Vagina (tissue), 2 donors: ENCODE data around the gene EYS.

Experiments used
- CTCF ChIP-seq, 3 experiments: fragments of 450-650 bp in 2 of 3; fragments of 200-600 bp in 1 of 3; sonication (generic) in 1 of 3; IDR thresholded peaks; one replicate each; pipeline ENCODE4 v1.5.1; 2017 to 2019; ENCODE audit warnings: antibody characterized with exemption in 3 of 3, mild to moderate bottlenecking in 2 of 3, moderate library complexity in 2 of 3
- POLR2A ChIP-seq, 2 donors: fragments of 450-650 bp; IDR thresholded peaks; one replicate each; pipeline ENCODE4 v1.6.1; 2017; ENCODE audit warnings: antibody characterized with exemption in 2 of 2, mild to moderate bottlenecking in 2 of 2, moderate library complexity in 2 of 2
- POLR2AphosphoS5 ChIP-seq, 2 donors: sonication (generic); formaldehyde crosslinking; IDR thresholded peaks; one replicate each; pipeline ENCODE4 v1.9.0; 2017; ENCODE audit warnings: antibody characterized with exemption in 2 of 2, mild to moderate bottlenecking in 2 of 2, low read depth in 1 of 2; ENCODE audit not compliant: insufficient read depth in 1 of 2

DNA sequence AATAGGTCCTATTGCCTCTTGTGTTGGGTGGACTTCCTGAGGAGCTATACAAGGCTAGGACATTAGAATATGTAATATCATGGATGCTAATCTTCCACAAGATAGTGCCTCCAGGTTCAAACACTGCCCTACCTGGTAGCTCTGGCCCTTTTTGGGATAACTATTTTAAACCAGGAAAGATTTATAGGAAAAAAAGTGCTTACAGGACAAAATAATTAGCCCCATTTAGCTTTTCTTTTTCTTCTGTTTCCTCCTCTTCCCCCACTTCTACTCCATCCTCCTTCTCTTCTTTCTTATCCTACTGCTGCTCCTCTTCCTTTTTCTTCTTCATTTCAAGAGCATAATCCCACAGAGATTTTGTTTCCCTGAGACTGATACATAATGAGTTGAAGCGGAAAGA, 1104.0 kb downstream of the EYS start:
- TF ChIP-seq POLR2AphosphoS5 (IDR thresholded peaks at IDR 0.05; ENCODE audit: insufficient read depth in 1 of 2, low read depth in 1 of 2) (no peak), CTCF (IDR thresholded peaks at IDR 0.05) (no peak), POLR2A (IDR thresholded peaks at IDR 0.05) (no peak)
